ENCODE results near the gene AMIGO3.

AMIGO3 gene

GRCh38 chr3:49668861-49669260, 50.6 kb downstream of the AMIGO3 start:
- no peak for DNase-seq (ENCODE audit: low read depth in 2 of 2)

- DNase-seq (ENCODE audit: low read depth in 2 of 2): no peak
Observed at GRCh38 chr3:49668414-49668797, 51.1 kb downstream of the AMIGO3 start.

DNA sequence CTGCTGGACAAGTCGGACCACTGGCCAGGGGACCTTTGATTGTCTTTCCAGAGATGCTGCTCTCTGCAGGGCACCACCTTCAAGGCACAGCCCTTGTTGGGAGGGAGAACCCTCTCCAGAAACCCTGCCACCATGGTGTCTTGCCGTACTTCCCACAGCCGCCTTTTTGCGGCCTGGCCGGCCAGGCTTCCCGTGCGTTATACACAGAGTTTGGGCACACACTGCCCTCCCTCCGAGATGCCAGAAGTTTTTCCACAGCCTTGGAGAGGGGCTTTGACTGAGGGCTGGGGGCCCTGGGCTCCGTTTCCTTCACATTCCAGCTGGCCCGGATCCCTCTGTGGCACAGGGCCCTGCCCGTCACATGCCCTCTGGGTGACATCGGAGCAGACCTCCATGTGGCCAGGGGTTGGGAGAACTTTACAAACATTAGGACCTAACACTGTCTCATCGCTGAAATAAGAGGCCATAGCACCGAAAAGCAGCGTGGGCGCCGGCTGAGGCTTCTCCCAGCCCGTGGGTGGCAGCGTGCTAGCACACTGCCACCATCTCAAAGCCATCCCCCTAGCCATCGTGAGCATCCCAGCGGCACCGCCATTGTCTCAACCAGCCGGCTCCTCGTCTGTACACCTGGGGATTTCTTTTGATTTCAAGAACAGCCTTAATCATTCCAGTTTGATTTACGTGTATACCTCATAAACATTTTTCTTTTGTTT, 51.6 kb downstream of the AMIGO3 start:
- no peak for DNase-seq (ENCODE audit: low read depth in 2 of 2)
